Cardiac ventricle fibroblast (primary cell): ENCODE data around the gene CDC23. TPM values are rescaled to one million over a fixed set of nuclear protein-coding genes. Genes with fewer than 3 reads are reported as not detected.

Source experiments
- total RNA-seq: library from RNA; depleted of rRNA; stranded (reverse); fragments of >200 nt; gene quantifications from 2 replicates; pipeline ENCODE4 v1.2.3, GENCODE V29; 2015

The CDC23 gene, protein sequence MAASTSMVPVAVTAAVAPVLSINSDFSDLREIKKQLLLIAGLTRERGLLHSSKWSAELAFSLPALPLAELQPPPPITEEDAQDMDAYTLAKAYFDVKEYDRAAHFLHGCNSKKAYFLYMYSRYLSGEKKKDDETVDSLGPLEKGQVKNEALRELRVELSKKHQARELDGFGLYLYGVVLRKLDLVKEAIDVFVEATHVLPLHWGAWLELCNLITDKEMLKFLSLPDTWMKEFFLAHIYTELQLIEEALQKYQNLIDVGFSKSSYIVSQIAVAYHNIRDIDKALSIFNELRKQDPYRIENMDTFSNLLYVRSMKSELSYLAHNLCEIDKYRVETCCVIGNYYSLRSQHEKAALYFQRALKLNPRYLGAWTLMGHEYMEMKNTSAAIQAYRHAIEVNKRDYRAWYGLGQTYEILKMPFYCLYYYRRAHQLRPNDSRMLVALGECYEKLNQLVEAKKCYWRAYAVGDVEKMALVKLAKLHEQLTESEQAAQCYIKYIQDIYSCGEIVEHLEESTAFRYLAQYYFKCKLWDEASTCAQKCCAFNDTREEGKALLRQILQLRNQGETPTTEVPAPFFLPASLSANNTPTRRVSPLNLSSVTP
- 13.9 and 14.7 TPM in 2 replicates for total RNA-seq

DNA sequence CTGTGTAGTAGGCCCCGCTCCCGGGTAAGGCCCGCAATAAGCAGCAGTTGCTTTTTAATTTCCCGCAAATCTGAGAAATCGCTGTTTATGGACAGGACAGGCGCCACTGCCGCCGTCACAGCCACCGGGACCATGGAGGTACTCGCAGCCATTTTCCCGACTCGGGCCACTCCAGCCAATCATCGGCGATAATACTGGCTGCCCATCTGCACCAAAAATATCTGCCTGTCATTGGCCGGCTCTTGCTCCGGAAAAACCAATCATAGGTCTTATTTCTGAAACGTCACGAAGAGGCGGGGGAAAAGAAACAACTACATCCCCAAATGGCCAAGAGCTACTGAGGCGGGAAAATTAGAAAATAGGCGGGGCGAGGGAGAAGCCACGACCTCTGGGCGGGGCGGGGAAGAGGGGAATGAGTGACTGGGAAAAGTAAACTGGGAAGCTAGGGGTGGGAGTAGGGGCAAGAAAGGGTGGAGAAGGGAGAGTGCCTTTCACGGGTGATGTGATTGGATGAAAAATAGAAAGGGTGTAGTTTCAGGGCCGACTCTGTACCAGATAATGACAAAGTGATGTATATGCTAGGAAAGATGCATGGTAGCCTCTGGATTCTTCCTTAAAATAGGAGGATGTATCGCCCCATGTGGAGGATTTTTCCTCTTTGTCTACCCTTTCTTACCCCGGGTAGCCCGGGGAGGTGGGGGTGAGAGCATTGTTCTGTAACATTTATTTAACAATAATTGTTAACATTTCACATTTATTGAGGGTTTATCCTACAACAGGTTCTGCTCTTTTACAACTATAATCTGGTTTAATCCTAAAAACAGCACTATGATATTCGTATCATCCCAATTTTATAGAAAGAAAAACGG is at the start of gene CDC23:
Gene CDC23 (minus strand): TSS at position 163 of the 869 bp plus-strand sequence. CDS start 11 bp downstream, at position 152.

DNA sequence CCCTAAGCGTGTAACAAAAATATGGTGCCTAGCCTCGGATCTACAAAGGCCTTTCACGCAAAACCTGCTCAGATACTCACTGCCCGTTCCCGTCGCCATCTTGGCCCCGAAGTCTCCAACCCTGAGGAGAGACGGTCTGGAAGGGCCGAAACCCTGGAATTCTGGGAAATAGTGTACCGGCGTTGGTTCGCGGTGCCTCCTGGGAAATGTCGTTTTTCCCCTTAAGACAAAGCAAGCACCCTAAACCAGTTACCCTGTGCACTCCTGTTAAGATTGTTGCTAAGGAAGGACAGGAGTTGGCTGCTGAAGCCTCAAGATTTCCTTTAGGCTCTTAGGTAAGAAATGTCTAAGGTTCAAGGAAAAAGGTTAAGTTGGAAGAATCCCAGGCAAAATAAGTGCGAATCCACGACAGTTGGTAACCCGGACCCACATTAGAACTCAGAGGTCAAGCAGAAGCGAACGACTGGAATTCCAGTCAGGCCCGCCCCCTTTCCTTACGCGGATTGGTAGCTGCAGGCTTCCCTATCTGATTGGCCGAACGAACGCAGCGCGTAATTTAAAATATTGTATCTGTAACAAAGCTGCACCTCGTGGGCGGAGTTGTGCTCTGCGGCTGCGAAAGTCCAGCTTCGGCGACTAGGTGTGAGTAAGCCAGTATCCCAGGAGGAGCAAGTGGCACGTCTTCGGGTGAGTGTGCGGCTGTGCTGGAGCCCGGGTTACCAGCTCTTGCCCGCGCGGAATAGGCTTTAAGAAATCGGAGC is 34.4 kb downstream of the CDC23 start, which contains the start of the genes BRD8 and KIF20A:
Gene BRD8 (minus strand): TSS at position 115 of the 761 bp plus-strand sequence. CDS start 16 bp downstream, at position 99.
Gene KIF20A (plus strand): TSS at position 597 of the 761 bp plus-strand sequence. CDS start 569 bp downstream, outside the sequence.

DNA sequence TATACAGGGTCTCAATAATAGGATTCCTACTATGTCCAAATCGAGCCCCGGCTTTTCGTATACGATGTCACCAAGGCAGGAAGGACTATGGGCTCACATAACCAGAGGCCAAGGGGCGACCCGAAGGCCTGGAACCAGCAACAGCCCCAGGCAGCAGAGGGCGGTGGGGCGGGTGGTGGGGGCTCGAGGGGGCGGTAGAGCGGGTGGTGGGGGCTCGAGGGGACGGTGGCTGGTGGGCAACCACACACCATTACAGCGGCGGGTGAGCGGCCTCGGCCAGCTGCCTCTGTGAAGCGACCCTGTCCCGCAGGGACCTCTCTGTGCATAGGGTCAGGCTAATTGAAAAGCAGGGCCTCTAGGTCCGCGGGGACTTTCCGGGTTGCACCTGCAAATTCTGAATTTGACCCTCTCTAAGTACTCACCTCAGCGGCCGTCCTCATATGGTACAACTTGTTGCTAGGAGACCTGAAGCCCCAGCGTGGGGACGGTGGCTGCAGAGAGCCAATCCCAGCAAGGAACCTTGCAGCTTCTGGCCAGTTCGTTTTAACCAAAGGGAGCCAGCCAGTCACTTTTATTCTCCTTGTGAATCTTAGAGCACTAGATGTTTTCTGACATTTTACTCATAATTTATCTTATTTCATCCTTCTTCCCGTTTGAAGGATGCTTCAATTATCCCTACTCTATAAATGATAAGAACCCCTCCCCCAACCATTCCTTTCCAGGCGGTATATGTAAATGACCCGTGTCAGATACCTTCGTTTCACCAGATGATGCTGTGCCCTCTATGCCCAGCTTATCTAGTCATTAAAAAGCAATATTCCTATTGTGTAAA is 74.0 kb downstream of the CDC23 start, which contains the start of gene NME5:
Gene NME5 (minus strand): TSS at position 480 of the 832 bp plus-strand sequence. CDS start 648 bp downstream, outside the sequence.

Other genes starting within 250 kb of the CDC23 start
- 15.5 and 17.2 TPM in 2 replicates for gene FAM13B, start 180.2 kb downstream of the CDC23 start, total RNA-seq
- not detected in 2 replicates for gene WNT8A, start 129.3 kb downstream of the CDC23 start, total RNA-seq
- 1.7 and 2.6 TPM in 2 replicates for gene NME5, start 73.9 kb downstream of the CDC23 start, total RNA-seq
- 21.9 and 27.3 TPM in 2 replicates for gene BRD8, start 34.7 kb downstream of the CDC23 start, total RNA-seq
- 4.8 and 4.9 TPM in 2 replicates for gene KIF20A, start 34.2 kb downstream of the CDC23 start, total RNA-seq
- gene GFRA3, start 61.3 kb upstream of the CDC23 start, total RNA-seq, result not detected in 2 replicates
- gene CDC25C, start 118.5 kb upstream of the CDC23 start, total RNA-seq, result 0.83 and 0.94 TPM in 2 replicates
- 22.0 and 27.2 TPM in 2 replicates for gene FAM53C, start 124.9 kb upstream of the CDC23 start, total RNA-seq
- gene KDM3B, start 139.4 kb upstream of the CDC23 start, total RNA-seq, result 27.9 and 28.0 TPM in 2 replicates
- gene REEP2, start 225.7 kb upstream of the CDC23 start, total RNA-seq, result 6.6 and 6.7 TPM in 2 replicates